ENCODE data around the gene TYSND1.
"Not testable (repeated sequence)": the region's sequence is repeated elsewhere in the genome, so short reads cannot be mapped to it uniquely, and the experiment has no call there.

TYSND1 gene

DNA sequence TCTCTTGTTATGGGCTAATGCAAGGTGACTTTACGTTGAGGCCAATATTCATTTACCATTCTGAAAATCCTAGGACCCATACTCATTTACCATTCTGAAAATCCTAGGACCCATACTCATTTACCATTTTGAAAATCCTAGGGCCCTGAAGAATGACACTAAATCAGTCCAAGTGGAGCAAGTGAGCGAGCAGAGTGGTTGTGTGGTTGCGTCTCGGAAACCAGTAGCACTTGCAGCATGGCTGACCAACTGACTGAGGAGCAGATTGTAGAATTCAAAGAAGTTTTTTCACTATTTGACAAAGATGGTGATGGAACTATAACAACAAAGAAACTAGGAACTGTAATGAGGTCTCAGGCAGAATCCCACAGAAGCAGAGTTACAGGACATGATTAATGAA, 16.9 kb upstream of the TYSND1 start:
- no peak for DNase-seq (ENCODE audit: low read depth in 2 of 2)

DNA sequence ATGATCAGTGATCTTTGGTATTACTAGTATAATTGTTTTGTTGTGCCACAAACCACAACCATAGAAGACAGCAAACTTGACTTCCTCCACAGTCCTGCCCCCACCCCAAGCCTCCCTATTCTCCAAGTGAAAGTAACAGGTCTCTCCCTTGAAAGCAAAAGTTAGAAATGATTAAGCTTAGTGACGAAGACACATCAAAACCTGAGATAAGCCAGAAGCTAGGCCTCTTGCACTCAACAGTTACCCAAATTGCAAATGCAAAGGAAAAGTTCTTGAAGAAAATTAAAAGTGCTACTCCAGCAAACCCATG, 16.3 kb upstream of the TYSND1 start:
- no peak for DNase-seq (ENCODE audit: low read depth in 2 of 2)

DNA sequence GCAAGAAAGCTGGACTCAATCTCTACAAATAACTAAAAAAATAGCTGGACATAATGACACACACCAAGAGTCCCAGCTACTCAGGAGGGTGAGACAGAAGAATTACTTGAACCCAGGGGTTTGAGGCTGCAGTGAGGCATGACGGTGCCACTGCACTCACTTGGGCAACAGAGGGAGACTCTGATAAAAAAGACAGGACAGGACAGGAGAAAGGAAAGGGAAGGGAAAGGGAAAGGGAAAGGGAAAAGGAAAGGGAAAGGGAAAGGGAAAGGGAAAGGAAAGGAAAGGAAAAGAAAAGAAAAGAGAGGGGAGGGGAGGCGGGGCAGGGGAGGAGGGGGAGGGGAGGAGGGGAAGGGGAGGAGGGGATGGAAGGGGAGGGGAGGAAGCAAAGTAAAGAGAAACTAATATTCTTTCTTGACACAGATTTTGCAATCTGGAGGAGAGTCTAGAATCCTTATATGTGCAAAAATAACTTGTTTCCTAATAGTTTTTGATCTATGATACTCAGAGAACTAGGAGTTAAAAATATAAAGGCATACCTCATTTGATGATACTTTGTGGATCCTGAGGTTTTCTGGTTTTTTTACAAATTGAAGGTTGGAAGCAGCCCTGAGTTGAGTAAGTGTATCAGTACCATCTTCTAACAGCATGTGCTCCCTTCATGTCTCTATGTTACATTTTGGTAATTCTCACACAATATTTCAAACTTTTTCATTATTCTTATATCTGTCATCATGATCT, 15.8 kb upstream of the TYSND1 start:
- no peak for DNase-seq (ENCODE audit: low read depth in 2 of 2)

DNA sequence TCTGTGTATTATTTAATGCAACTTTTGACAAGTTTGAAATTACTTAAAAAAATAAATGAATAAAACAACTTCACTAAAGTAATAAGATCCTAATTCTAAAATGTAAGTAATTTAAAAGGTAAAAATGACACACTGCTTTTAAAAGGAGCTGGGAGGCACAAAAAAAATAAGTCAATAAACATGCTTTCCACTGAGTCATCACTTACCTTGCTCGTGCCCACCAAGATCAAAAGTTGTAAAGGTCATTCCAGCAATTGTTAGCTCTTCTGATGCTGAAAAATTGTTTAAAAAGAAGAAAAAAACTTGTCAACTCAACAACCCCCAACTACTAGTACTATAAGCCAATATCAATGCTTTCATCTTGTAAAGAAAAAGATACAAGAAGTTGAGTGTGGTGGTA, 14.3 kb upstream of the TYSND1 start:
- DNase-seq (ENCODE audit: low read depth in 2 of 2): no peak

DNA sequence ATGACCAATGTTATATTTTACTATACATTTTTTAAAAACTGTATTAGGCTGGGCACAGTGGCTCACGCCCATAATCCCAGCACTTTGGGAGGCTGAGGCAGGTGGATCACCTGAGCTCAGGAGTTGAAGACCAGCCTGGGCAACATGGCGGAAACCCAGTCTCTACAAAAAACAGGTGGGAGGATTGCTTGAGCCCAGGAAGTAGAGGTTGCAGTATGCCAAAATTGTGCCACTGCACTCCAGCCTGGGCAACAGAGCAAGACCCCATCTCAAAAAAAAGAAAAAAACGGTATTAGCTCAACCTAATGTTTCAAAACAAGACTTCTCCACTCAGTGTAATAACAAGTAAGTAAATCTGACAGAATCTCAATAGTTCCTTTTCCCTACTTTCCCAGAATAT, 12.9 kb upstream of the TYSND1 start:
- not testable (repeated sequence) for DNase-seq (ENCODE audit: low read depth in 2 of 2)

DNA sequence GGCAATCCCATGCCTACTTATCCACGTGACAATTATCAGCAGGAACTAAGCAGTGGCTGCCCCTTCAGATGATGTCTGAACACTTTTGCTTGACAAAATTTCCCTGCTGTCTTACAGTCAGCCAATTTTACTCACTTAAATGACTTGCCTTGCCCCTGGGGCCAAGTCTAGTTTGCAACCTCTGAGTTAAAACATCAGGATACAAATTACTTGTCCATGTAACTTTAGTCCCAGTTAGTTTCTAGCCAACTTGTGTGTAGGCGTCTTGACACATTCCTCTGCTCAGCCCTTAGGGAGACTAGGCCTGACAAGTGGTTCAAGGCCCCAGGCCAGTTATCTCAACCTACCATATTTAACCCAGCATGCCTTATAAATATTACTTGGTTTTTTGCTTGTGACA, 11.6 kb upstream of the TYSND1 start:
- DNase-seq (ENCODE audit: low read depth in 2 of 2): no peak

DNA sequence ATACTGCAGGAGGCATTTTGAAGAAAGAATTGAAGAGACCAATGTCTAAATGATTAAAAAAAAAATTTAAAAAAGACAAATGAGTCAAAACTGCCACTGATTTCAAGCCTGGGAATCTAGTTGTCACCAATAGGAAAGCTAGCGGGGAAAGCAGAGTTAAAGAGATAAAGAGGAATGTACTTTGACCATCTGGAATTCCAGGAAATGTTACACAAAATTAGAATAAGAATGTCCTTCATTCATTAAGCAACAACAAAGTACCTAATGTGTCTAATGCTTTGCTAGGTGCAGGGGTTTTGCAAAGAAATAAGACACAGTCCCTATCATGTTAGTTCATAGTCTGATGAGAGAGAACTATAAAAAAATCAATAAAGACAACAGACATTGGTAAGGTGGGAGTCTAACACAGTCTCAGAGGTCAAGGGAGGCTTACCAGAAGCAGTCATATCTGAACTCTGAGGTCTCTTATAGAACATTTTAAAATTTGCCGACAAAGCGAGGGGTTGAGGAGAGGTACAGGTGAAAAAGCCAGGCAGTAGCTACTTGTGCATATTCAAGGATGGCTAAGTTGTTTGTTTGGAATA, 8.8 kb upstream of the TYSND1 start:
- DNase-seq (ENCODE audit: low read depth in 2 of 2): no peak

DNA sequence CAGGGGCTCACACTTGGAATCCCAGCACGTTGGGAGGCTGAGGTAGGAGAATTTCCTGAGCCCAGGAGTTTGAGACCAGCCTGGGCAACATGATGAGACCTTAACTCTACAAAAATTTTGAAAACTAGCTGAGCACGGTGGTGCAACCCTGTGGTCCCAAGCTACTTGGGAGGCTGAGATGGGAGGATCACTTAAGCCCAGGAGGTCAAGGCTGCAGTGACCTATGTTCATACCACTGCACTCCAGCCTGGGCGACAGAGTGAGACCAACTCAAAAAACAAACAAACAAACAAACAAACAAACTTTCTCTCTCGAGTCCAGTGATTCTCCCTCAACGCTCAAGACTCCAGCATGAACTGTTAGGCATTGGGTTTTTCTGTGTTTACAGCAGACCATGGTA, 2.0 kb upstream of the TYSND1 start:
- DNase-seq (ENCODE audit: low read depth in 2 of 2): no peak

DNA sequence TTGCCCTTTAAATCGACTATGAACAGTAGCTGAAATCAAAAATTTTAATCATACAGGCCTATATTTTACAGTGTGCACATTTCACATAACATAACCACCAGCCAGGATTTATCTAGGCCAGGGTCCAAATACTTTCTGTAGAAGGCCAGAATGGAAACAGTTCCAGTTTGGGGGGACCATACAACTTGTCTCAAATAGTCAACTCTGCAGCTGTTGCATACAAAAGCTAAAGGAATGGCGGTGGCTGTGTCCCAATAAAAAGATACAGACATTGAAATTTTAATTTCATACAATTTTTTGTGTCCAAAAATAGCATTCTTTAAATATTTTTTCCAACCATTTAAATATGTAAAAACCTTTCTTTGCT, 742 bp upstream of the TYSND1 start:
- no peak for DNase-seq (ENCODE audit: low read depth in 2 of 2)

DNA sequence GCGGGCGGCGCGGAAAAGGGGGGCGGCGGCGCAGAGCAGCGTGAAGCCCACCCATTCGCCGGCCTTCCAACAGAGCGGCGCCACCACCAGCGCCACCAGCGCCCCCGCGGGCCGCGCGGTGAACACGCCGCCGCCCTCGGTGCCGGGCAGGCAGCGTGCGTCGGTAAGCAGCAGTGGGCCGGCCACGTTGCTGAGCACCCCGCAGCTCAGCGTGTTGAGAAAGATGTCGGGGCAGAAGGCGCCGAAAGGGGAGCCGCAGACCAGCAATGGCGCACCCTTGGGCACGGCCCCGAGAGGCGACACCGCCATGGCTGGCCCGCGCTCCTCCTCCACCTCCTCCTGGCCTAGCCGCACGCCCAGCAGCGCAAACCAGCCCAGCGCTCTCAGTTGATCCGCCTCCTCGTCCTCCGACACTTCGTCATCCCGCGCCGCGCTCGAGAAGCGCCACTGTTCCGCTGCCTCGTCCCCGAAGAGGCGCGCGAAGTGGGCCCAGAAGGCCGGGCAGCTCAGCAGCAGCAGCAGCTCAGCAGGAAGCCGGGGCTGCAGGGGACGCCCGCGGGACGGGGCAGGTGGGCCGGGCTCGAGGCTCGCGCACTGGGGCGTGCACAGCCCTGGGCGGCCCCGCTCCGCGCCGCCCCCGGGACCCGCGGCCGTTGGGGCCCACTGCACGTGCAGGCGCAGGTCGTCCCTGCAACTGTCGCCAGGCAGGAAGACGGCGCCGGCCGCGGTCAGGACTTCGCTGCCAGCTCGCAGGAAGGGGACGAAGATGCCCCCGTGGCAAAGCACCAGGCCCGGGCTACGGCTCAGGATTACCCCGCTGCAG, 623 bp downstream of the TYSND1 start:
- no peak for DNase-seq (ENCODE audit: low read depth in 2 of 2)

DNA sequence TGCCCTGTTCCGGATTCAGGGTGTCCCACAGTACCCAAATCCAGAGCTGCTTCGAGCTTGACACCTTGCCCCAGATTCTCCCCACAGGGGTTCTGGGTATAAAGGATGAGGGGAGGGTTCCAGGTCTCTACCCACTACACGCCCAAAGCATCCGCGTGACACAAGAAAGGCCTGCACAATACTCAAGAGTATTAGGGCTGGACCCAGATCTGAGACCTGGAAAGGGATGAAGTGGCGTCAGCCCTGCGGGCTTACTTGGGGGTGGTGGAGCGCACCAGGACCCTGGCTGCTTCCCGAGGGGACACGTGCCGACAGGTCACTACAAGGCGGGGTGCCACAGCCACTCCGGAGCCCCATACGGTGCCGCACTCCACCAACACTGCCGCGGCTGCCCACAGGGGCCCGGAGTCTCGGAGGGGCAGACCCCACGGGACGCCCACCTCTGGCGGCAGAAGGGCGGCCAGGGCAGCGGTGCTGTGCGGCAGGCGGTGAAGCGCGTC, 1.3 kb downstream of the TYSND1 start:
- no peak for DNase-seq (ENCODE audit: low read depth in 2 of 2)

DNA sequence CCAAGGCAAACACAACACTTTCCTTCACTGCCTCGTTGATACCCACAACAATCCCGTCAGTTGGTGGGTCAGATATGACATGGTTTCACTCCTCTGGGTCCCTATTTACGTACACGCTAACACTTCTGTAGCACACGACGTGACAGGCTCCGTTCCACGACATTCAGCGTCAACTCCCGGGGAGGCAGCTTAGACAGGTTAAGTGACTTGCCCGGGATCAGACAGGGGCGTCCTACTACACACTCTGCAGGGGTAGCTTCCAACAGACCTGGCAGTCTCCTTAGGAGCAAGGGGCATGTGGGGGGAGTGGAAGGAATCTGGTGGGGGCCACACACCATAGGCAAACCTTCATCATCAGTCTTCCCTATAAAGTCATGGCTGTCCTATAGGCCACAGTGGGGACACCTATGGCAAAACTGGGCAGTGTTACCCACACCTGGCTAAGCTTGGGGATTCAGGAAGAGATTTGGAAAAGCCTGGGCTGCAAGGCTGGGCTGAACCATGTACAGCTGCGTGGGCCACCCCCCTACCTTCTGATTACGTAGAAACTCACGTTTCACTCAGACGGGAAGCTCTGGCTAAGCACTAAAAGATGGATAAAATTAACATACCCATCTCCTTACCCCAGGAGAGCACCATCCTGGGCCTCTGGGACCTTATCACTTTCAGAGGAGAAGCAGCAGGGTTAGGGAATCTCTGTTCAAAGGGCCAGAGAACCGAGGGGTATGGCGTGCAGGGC, 2.0 kb downstream of the TYSND1 start:
- no peak for DNase-seq (ENCODE audit: low read depth in 2 of 2)

DNA sequence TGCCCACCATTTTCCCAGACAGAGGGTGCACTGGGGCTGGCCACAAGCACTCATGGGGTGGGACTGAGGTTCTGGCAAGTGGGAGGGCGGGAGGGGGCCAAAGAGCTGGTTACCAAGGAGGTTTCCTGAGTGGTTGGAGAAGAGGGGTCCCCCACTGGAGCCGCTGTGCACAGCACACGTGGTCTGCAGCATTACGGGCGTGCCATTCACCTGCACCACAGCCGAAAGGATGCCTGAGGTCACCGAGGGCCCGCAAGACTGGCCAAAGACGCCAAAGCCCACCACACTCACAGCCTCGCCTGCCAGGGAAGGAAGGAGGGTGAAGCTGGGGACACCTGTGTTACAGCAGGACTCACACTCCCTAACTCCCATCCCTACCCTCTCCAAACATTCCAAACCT, 3.9 kb downstream of the TYSND1 start:
- DNase-seq (ENCODE audit: low read depth in 2 of 2): no peak

DNA sequence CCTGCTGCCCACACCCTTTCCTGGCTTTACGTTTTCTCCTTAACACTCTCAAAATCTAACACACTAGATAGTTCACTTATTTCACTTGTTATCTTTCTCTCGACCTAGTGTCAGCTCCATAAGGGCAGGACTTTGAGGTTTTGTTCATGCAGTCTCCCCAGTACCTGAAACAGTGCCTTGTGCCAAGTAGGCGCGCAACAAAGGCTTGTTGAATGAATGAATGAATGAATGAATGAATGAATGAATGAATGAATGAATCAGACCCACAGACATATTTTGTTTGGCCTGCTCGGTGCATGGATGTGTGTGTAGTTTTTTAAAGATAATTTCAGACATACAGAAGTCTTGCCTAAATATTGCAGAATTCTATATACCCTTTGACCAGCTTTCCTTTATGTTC, 6.2 kb downstream of the TYSND1 start:
- DNase-seq (ENCODE audit: low read depth in 2 of 2): no peak

DNA sequence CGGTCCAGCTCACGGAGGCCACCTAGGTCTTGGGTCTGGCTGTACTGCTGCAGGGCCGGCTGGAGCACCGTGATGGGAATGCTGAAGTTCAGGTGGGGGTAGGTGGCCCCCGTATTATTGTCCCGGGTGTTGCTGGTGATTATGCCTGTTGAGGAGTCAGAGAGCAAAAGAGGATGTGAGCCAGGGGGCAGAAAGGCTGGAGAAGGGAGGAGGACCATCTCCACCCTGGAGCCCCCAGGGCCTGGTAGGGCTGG, 6.6 kb downstream of the TYSND1 start:
- DNase-seq (ENCODE audit: low read depth in 2 of 2): no peak

DNA sequence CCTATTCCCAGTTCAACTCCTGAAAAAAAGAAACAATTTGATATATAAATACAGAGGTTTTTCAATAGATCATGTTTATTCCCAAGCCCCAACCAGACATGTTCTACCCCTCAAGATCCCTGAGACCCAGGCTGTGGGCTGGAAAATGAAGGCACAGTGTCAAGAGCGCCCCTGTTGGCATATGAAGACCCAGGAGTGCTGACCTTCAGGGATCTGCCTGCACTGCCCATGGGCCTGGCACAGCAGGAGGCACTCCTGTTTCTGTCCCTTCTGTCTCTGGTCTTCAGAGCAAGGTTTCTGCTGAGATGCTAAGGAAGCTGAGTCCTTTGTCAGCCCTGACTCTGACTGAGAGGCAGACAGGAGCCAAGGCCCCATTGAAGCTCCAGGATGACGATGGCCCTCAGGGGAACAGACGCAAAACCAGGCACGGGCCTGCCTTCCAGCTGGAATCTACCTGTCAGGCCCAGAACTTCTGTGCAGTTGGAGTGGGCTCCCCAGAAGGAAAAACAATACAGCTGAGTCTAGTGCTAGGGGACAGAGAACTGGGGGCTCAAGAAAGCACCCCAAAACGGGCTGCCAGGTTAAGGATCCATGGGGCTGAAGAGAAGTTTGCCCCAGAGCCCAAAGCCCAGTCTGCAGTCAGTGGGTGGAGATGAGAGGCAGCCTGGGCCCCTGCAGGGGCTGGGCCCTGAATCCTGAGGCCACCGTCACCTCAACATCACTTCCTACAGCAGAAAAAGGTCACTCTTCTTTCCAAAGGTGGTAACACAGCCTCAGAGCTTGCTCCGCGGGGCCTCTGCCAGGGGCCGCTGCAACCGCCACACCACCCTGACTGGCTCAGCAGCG, 7.1 kb downstream of the TYSND1 start:
- no peak for DNase-seq (ENCODE audit: low read depth in 2 of 2)

DNA sequence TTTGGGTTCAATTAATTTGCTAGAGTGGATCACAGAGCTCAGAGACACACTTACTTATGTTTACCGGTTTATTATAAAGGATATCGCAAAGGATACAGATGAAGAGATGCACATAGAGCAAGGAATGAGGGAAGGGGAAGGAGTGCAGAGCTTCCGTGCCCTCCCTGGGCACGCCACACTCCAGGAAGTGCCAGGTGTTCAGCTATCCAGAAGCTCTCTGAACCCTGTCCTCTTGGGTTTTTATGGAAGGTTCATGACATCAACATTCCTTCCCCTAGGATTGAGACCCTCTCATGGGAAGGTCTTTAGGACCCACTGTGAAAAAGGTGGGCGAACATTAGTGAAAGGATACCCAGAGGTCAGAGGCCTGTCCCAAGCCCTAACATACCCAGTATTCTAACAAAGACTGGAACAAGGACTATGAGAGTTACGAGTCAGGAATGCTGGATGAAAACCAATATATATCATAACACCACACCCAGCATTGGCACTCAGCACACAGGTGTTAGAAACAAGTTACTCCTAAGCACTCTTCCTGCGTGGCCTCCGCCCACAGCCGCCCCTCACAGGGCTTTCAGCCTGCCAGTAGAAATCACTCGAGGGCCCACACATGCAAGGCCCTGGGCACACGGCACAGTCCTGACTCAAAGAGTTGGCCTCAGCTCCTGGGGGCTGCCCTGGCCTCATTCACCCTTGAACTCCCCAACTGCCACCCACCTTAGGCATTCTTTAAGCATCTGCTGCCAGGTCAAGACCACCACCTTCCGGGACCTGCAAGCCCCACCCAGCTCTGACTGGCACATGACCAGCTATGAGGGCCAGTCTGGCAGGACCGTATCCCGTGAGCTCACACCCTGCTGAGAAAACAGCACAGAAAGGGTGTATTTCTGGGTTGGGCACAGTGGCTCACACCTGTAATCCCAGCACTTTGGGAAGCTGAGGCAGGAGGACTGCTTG, 8.3 kb downstream of the TYSND1 start:
- no peak for DNase-seq (ENCODE audit: low read depth in 2 of 2)

DNA sequence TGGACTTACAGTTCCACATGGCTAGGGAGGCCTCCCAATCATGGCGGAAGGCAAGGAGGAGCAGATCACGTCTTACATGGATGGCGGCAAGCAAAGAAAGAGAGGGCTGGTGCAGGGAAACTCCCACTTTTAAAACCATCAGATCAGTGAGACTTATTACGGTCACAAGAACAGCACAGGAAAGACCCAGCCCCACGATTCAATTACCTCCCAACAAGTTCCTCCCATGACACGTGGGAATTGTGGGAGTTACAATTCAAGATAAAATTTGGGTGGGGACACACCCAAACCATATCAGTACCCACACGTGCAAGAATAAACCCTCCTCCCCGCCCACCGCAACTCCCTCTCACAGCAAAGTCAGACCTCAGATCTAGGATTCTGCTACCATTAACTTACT, 9.4 kb downstream of the TYSND1 start:
- no peak for DNase-seq (ENCODE audit: low read depth in 2 of 2)

DNA sequence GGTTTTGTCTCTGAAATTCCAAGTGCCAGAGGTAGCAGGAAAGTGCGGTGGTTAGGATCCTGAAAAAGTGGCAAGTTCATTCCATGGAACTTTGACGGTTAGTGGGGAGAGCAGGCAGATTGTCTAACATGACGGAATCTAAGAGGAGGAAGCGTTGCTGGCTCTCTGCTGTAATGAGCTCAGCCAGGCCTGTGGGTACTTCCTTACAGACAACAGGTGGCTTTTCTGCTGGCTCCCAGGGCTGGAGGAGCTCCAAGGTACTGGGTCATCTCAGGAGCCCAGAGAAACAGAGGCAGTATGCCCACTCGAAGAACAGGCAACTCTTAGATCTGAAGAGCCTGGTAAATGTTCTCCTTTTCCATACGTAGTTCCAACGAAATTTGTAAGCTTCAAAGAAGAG, 10.8 kb downstream of the TYSND1 start:
- DNase-seq (ENCODE audit: low read depth in 2 of 2): no peak

DNA sequence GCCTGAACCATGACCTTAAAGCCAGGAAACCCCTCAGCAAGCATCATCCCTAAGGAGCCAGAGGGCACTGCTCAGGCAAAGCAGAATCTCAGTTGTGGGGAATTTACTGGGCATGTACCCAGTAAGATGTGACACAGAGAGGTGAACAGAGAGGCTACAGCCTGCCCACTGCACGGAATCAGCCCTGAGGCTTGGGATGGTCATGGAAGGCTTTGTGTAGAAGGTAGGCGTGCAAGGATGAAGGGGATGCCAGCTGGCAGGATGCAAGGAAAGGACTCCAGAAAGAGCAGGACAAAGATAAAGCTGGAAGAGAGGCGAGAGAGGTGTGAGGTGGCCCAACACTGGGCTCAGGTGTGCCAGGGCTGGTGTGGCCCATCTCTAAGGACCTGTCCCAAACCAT, 11.5 kb downstream of the TYSND1 start:
- DNase-seq (ENCODE audit: low read depth in 2 of 2): no peak
